ENCODE measurements around the gene PLXNA4. TPM values are rescaled to one million over a fixed set of nuclear protein-coding genes. Genes with fewer than 3 reads are reported as not detected.

The PLXNA4 gene
- total and polyA plus RNA-seq, 7 experiments from 2014 or later = 0.05 to 31.6 (median 1.1) TPM

DNA sequence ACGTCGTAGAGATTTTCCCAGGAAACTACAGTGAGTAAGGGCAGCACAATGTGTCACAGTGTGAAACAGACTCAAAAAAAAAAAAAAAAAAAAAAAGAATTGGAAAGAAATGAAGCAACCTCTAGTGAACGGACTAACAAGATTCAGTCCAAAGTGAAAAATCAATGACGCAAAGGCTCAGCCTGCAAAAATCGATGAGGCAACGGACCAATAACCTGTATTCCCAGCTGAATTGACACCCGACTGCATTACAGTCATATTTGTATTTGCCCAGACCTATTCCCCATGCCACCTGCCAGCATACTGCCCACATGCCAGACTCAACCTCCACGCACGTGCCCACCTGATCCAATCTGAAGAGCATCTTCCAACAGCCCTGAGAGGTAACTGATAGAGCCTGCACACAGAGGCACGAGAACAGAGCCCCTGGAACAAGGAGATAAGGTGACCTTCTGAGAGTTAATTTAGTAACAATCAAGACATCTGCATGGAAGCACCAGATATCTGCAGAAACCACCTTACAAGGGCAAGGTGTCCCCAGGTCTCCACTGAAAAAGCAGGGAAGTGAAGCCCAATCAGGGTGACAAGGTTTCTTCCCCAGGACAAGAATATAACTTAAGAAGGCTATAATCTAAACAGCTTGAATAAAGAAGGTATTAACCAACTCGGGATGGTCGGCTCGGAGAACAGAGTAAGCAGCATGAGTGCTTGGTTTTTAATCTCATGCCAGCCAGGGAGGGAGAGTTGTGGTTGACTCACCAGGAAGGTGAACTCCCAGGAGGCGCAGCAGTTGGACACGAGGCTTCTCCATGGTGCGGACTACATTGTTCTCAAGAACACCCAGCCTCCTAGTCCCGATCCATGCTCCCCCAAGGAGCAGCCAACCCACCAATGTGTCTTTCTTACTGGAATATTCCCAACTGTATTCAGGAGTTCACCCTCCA lies 48.5 kb downstream of the PLXNA4 start:
- Mint-ChIP-seq H3K4me3 (no peak overlapping the region), H3K9me3 (peaks cover 0 to 3% (median 0%) of the 10 kb centered on the region in 11 donors), H3K36me3 (peaks cover 0 to 32% (median 0%) of the 10 kb centered on the region in 5 donors), H3K27ac (no peak overlapping the region), H3K4me1 (peaks cover 3 to 43% (median 6%) of the 10 kb centered on the region in 7 donors), H3K27me3 (peaks cover 0 to 7% (median 4%) of the 10 kb centered on the region in 5 donors)
- DNase-seq = no peak
- ChIA-PET CTCF (no interaction called here), POLR2A (no interaction called here)
- no peaks in the 10 kb centered on the region for H3K4me1 ChIP-seq (ENCODE audit: control insufficient read depth in 2 of 2, insufficient read depth in 2 of 2, low read length in 2 of 2)
- no peaks in the 10 kb centered on the region for H3K9me3 ChIP-seq (ENCODE audit: control insufficient read depth in 2 of 3, low read length in 3 of 3)
- H3K4me3 ChIP-seq (ENCODE audit: low read length) = no peak overlapping the region
- H3K27ac ChIP-seq (ENCODE audit: low read depth, low read length) = no peak overlapping the region
- no peaks in the 10 kb centered on the region for H3K27me3 ChIP-seq (ENCODE audit: control insufficient read depth in 2 of 2, insufficient read depth in 2 of 2, low read length in 2 of 2)
- intact Hi-C loops (cut with micrococcal nuclease) = no loop called here
- H3K36me3 ChIP-seq (ENCODE audit: control insufficient read depth in 2 of 3, insufficient read depth in 3 of 3, low read length in 3 of 3) = no peaks in the 10 kb centered on the region
- ATAC-seq = no peak

DNA sequence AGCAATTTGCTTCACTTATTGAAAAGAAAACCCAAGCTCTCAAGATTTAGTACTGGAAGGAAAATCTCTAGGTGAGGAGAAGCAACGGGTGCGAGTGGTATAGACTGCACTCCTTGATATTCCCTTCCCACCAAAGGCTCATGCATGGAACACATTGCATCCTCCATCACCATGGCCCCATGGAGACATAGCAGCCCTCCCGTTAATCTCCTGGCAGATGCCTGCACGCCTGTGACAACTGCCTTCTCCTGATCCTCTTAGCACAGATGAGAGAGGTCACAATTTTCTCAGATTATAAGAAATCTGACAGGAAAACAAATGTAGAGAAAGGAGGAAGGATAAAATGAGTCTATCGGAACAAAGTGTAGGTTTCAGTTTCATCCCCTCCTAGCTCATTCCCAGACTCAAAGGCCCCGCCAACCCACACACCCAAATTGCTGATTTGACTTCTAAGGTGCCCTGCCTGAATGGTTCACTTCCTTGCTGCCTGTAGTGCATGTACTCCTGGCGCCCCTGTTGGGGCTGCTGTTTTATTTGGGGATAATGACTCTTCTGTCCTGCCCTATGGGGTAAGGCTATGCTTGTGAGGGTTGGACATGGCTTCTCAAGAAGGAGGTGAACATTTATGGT lies 50.0 kb downstream of the PLXNA4 start:
- Histone ChIP-seq H3K9me3 (ENCODE audit: control insufficient read depth in 2 of 3, low read length in 3 of 3) (no peaks in the 10 kb centered on the region), H3K4me1 (ENCODE audit: control insufficient read depth in 2 of 2, insufficient read depth in 2 of 2, low read length in 2 of 2) (no peaks in the 10 kb centered on the region), H3K27me3 (ENCODE audit: control insufficient read depth in 2 of 2, insufficient read depth in 2 of 2, low read length in 2 of 2) (no peaks in the 10 kb centered on the region), H3K36me3 (ENCODE audit: control insufficient read depth in 2 of 3, insufficient read depth in 3 of 3, low read length in 3 of 3) (no peaks in the 10 kb centered on the region), H3K4me3 (ENCODE audit: low read length) (no peak overlapping the region), H3K27ac (ENCODE audit: low read depth, low read length) (no peak overlapping the region)
- Mint-ChIP-seq H3K27ac (no peak overlapping the region), H3K9me3 (peaks cover 0 to 3% (median 0%) of the 10 kb centered on the region in 11 donors), H3K4me1 (peaks cover 1 to 37% (median 6%) of the 10 kb centered on the region in 7 donors), H3K36me3 (peaks cover 0 to 32% (median 0%) of the 10 kb centered on the region in 5 donors), H3K4me3 (peak overlapping the region in 1 of 10 donors; percentile 16), H3K27me3 (peaks cover 0 to 7% (median 4%) of the 10 kb centered on the region in 5 donors)
- DNase-seq (no peak), ATAC-seq (no peak)
- CTCF ChIA-PET = no interaction called here
- intact Hi-C loops (cut with micrococcal nuclease) = no loop called here
- POLR2A ChIA-PET = no interaction called here

- Histone ChIP-seq H3K36me3 (ENCODE audit: control insufficient read depth in 2 of 3, insufficient read depth in 3 of 3, low read length in 3 of 3) (no peaks in the 10 kb centered on the region), H3K4me1 (ENCODE audit: control insufficient read depth in 2 of 2, insufficient read depth in 2 of 2, low read length in 2 of 2) (no peaks in the 10 kb centered on the region), H3K4me3 (ENCODE audit: low read length) (no peak overlapping the region), H3K9me3 (ENCODE audit: control insufficient read depth in 2 of 3, low read length in 3 of 3) (no peaks in the 10 kb centered on the region), H3K27ac (ENCODE audit: low read depth, low read length) (no peak overlapping the region), H3K27me3 (ENCODE audit: control insufficient read depth in 2 of 2, insufficient read depth in 2 of 2, low read length in 2 of 2) (no peaks in the 10 kb centered on the region)
- peaks cover 0 to 1% (median 0%) of the 10 kb centered on the region in 5 donors for H3K27me3 Mint-ChIP-seq
- intact Hi-C loops (cut with micrococcal nuclease) = no loop called here
- POLR2A ChIA-PET = interaction anchor here (0.6 kb wide), 1 partner anchor 114 kb away, joined by 3 read pairs; no protein-coding TSS in a partner anchor
- H3K4me3 Mint-ChIP-seq = no peak overlapping the region
- H3K36me3 Mint-ChIP-seq = peaks cover 0 to 21% (median 0%) of the 10 kb centered on the region in 5 donors
- H3K9me3 Mint-ChIP-seq = peaks cover 0 to 3% (median 0%) of the 10 kb centered on the region in 11 donors
- no peak for ATAC-seq
- no peak overlapping the region for H3K27ac Mint-ChIP-seq
- CTCF ChIA-PET = no interaction called here
- no peak for DNase-seq
- H3K4me1 Mint-ChIP-seq = peaks cover 0 to 40% (median 0%) of the 10 kb centered on the region in 7 donors
Observed at GRCh38 chr7:132521423-132521822, 54.8 kb downstream of the PLXNA4 start.

- Histone ChIP-seq H3K4me3 (ENCODE audit: low read length) (no peak overlapping the region), H3K36me3 (ENCODE audit: control insufficient read depth in 2 of 3, insufficient read depth in 3 of 3, low read length in 3 of 3) (no peaks in the 10 kb centered on the region), H3K9me3 (ENCODE audit: control insufficient read depth in 2 of 3, low read length in 3 of 3) (no peaks in the 10 kb centered on the region), H3K27me3 (ENCODE audit: control insufficient read depth in 2 of 2, insufficient read depth in 2 of 2, low read length in 2 of 2) (no peaks in the 10 kb centered on the region), H3K27ac (ENCODE audit: low read depth, low read length) (no peak overlapping the region), H3K4me1 (ENCODE audit: control insufficient read depth in 2 of 2, insufficient read depth in 2 of 2, low read length in 2 of 2) (no peaks in the 10 kb centered on the region)
- POLR2A ChIA-PET = no interaction called here
- Mint-ChIP-seq H3K36me3 (peaks cover 0 to 17% (median 0%) of the 10 kb centered on the region in 5 donors), H3K27ac (no peak overlapping the region), H3K4me3 (no peak overlapping the region), H3K27me3 (peaks cover 0 to 1% (median 0%) of the 10 kb centered on the region in 5 donors), H3K4me1 (peaks cover 0 to 34% (median 0%) of the 10 kb centered on the region in 7 donors), H3K9me3 (peaks cover 0 to 3% (median 0%) of the 10 kb centered on the region in 11 donors)
- CTCF ChIA-PET = interaction anchor here (1.4 kb wide), 1 partner anchor 60 kb away, joined by 4 read pairs; no protein-coding TSS in a partner anchor
- DNase-seq = no peak
- intact Hi-C loops (cut with micrococcal nuclease) = no loop called here
- no peak for ATAC-seq
Observed at GRCh38 chr7:132520591-132521280, 55.5 kb downstream of the PLXNA4 start.

DNA sequence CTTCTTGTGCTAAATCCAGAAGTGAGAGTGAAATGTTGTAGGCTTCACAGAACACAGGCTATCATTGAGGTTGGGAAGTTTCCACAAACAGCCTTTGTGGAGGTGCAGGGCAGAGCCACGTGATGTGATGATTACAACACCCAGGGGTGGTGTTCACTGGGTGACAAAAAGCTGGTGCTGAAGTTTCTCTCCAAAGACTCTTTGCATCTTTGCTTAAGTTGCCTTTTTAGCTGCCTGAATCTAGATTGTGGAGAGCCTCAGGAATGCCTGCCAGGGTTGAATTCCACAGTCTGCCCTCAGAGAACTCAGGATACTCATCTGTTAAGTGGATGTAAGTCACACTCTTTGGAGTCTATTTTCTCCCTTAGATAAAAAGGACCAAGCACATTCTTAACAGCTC lies 56.3 kb downstream of the PLXNA4 start:
- ATAC-seq = peak; percentile 34
- DNase-seq = no peak
- Mint-ChIP-seq H3K36me3 (peaks cover 0 to 19% (median 0%) of the 10 kb centered on the region in 5 donors), H3K4me3 (no peak overlapping the region), H3K27me3 (peaks cover 0 to 3% (median 0%) of the 10 kb centered on the region in 5 donors), H3K9me3 (peaks cover 0 to 2% (median 0%) of the 10 kb centered on the region in 11 donors), H3K4me1 (peaks cover 0 to 34% (median 0%) of the 10 kb centered on the region in 7 donors), H3K27ac (no peak overlapping the region)
- Histone ChIP-seq H3K27me3 (ENCODE audit: control insufficient read depth in 2 of 2, insufficient read depth in 2 of 2, low read length in 2 of 2) (no peaks in the 10 kb centered on the region), H3K36me3 (ENCODE audit: control insufficient read depth in 2 of 3, insufficient read depth in 3 of 3, low read length in 3 of 3) (no peaks in the 10 kb centered on the region), H3K27ac (ENCODE audit: low read depth, low read length) (no peak overlapping the region), H3K9me3 (ENCODE audit: control insufficient read depth in 2 of 3, low read length in 3 of 3) (no peaks in the 10 kb centered on the region), H3K4me1 (ENCODE audit: control insufficient read depth in 2 of 2, insufficient read depth in 2 of 2, low read length in 2 of 2) (no peaks in the 10 kb centered on the region), H3K4me3 (ENCODE audit: low read length) (no peak overlapping the region)
- intact Hi-C loops (cut with micrococcal nuclease) = loop anchor here in 1 of 2 donors (5.0 kb wide), 1 partner anchor 57 kb away; the partner anchor contains the start of gene PLXNA4
- POLR2A ChIA-PET = no interaction called here
- CTCF ChIA-PET = interaction anchor here (0.8 to 1.4 kb wide), 3 partner anchors 37 to 124 kb away, joined by 3 to 4 read pairs (median 3); no protein-coding TSS in a partner anchor

- Mint-ChIP-seq H3K36me3 (peaks cover 0 to 24% (median 0%) of the 10 kb centered on the region in 5 donors), H3K4me1 (peaks cover 0 to 34% (median 0%) of the 10 kb centered on the region in 7 donors), H3K4me3 (no peak overlapping the region), H3K9me3 (no peaks in the 10 kb centered on the region), H3K27me3 (peaks cover 0 to 9% (median 0%) of the 10 kb centered on the region in 5 donors), H3K27ac (peak overlapping the region in 1 of 9 donors; percentile 13)
- no peak for ATAC-seq
- Histone ChIP-seq H3K4me1 (ENCODE audit: control insufficient read depth in 2 of 2, insufficient read depth in 2 of 2, low read length in 2 of 2) (no peaks in the 10 kb centered on the region), H3K27me3 (ENCODE audit: control insufficient read depth in 2 of 2, insufficient read depth in 2 of 2, low read length in 2 of 2) (no peaks in the 10 kb centered on the region), H3K9me3 (ENCODE audit: control insufficient read depth in 2 of 3, low read length in 3 of 3) (no peaks in the 10 kb centered on the region), H3K4me3 (ENCODE audit: low read length) (no peak overlapping the region), H3K27ac (ENCODE audit: low read depth, low read length) (no peak overlapping the region), H3K36me3 (ENCODE audit: control insufficient read depth in 2 of 3, insufficient read depth in 3 of 3, low read length in 3 of 3) (no peaks in the 10 kb centered on the region)
- CTCF ChIA-PET = interaction anchor here (1.2 kb wide), 1 partner anchor 38 kb away, joined by 3 read pairs; no protein-coding TSS in a partner anchor
- DNase-seq = no peak
- POLR2A ChIA-PET = interaction anchor here (0.8 kb wide), 1 partner anchor 33 kb away, joined by 3 read pairs; no protein-coding TSS in a partner anchor
- intact Hi-C loops (cut with micrococcal nuclease) = loop anchor here in 1 of 2 donors (5.0 kb wide), 1 partner anchor 58 kb away; the partner anchor contains the start of gene PLXNA4
Observed at GRCh38 chr7:132518839-132519173, 57.5 kb downstream of the PLXNA4 start.

All from naive thymus-derived CD4-positive, alpha-beta T cell (primary cell).